Stimulated activated CD4-positive, alpha-beta T cell treated with anti-CD3 and anti-CD28 coated beads, TNF-alpha, amount 100 ng/mL, for 48 hours (primary cell): ENCODE results near the gene SAMD4A.

Source experiments
- DNase-seq, 3 donors: peaks; one replicate each; pipeline ENCODE4 v3.0.0-alpha.2; 2020; ENCODE audit warnings: low read depth in 3 of 3

The SAMD4A gene

DNA sequence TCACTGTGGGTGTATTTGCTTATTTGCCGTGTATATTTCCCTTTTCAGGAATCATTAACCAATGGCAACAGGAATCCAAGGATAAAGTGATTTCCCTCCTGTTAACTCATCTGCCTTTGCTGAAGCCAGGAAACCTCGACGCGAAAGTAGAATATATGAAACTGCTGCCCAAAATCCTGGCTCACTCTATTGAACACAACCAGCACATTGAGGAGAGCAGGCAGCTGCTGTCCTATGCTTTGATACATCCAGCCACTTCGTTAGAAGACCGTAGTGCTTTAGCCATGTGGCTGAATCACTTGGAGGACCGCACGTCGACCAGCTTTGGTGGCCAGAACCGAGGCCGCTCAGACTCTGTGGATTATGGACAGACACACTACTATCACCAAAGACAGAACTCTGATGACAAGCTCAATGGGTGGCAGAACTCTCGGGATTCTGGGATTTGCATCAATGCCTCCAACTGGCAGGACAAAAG lies 135.1 kb downstream of the SAMD4A start:
- DNase-seq: no peak

DNA sequence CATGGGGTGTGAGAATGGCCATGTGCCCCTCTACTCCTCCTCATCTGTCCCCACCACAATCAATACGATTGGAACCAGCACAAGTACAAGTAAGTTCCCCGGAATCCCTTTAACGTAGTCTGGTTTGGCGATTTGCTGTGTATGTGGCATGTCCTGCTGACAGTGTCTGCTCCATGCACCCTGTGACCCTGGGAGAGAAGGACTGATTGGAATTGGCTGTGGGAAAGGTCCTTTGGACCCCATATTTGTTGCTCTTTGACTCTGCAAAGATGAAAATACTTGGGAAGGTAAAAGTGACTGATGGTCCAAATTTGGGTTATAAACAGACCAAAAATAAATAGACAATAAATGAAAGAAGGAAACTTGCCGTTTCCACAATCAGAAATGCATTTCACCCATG lies 135.6 kb downstream of the SAMD4A start:
- DNase-seq: no peak

DNA sequence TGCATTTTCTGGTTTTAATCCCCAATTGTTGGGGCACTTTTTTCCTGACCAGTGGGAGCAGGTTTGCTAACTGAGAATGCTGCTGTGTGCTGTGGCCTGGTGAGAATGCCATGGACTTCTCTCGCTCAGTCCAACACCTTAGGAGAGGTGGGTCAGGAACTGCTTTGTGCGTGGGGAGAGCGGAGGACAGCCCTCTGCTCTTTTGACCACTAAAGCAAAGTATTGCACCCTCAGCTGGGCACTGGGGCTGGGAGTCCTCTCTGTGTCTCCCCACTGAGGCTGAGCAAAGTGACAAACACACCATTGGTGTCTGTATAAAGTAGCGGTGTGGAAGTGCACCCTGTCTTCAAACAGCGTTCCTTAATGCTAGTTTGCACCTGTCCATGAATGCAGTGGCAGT lies 136.2 kb downstream of the SAMD4A start:
- DNase-seq: no peak

GRCh38 chr14:54703724-54704123 lies 136.8 kb downstream of the SAMD4A start:
- DNase-seq: no peak

GRCh38 chr14:54704768-54705167 lies 137.8 kb downstream of the SAMD4A start:
- DNase-seq: no peak

- DNase-seq: no peak
These were observed 139.8 kb downstream of the SAMD4A start for GRCh38 chr14:54706769-54707168.

DNA sequence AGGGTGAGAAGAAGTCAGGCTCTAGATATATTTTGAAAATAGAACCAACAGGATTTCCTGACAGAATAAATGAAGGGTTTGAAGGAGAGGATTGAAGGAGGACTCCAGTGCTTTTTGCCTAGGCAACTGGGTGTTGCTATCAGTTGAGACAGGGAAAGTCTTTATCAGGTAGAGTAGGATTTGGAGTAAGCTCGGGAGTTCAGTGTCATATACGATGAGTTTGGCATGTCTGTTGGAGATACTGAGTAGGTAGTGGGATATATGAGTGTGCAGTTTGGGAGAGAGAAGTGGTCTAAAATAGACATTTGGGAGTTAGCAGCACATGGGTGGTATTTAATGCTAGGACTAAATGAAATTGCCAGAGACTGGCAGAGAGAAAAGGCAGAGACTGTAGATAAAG lies 141.2 kb downstream of the SAMD4A start:
- DNase-seq: no peak

DNA sequence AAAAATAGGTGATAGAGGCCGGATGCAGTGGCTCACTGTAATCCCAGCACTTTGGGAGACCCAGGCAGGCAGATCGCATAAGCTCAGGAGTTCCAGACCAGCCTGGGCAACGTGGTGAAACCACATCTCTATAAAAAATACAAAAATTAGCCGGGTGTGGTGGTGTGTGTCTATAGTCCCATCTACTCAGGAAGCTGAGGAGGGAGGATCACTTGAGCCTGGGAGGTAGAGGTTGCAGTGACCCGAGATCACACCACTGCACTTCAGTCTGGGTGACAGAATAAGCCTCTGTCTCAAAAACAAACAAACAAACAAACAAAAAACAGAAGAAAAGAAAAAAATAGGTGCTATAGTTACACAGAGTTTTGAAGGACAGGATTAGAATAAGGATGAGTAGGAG lies 142.1 kb downstream of the SAMD4A start:
- DNase-seq: no peak

DNA sequence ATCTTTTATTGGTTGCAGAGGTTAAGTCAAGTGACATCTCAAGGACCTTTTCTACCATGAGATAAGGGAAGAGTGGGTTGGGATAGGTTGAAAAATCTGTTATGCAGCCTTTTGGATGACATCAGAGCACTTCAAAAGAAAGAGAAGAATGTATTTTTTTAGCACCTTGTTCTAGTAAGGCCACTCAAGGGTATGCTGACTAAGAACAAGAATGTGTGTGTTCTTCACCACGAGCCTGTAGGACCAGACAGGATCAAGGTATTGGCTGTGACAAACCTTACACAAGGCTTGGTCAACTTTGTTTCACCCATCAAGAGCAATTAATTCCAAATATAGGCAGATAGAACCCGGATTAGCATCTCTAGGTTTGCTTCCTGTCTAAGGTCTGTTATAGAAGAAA lies 142.5 kb downstream of the SAMD4A start:
- DNase-seq: no peak

DNA sequence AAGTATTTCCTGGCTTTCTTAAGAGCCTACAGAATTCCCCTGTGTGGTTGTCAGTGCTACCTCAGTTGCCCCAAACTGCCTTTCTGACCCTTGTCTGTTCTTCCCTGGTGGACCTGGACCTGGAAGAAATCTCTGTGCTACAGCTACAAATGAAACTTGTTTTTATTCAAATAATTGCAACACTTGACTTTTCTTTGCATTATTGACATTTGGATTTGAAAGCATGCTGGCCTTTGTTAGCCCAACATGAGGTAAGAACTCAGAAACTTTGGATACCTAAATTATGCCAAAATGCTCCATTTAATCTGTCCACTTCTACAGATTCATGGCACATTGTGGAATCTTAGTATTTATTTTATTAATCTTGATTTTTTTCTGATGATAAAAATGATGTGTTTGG lies 142.9 kb downstream of the SAMD4A start:
- no peak for DNase-seq

DNA sequence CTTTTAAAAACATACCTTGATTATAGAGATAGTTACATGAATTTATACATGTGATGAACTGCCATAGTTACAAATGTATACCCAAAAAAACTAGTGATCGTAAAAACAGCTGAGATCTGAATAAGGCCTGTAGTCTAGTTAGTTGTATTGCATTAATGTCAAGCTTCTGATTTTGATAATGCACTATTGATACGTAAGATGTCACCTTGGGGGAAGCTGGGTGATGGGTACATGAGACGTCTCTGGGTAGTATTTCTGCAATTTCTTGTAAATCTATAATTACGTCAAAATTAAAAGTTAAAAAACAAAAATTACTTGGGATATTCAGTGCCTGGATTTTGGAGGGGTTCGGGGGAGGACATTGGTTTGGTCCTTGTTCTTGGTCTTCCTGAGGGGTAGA lies 144.4 kb downstream of the SAMD4A start:
- no peak for DNase-seq

GRCh38 chr14:54711812-54712464 lies 145.0 kb downstream of the SAMD4A start:
- no peak for DNase-seq

- no peak for DNase-seq
These were observed 145.7 kb downstream of the SAMD4A start for GRCh38 chr14:54712465-54713200.

DNA sequence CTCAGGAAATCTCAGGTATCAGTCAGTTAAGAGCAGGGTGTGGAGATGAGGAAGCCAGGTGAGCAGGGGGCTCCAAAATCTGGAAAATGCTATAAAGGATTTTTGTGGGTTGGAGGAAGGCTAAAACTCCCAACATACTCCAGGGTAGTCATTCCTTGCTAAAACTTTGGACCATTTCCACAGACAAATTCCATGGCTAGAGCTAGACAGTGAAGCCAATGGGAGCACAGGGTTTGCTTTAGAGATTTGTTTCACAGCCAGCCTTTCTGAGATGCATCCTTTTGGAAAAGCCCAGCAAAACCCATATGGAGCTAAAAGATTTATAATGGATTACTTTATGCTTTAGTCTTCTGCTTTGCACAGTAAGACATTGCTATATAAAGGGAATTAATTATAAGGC lies 146.5 kb downstream of the SAMD4A start:
- DNase-seq: no peak

DNA sequence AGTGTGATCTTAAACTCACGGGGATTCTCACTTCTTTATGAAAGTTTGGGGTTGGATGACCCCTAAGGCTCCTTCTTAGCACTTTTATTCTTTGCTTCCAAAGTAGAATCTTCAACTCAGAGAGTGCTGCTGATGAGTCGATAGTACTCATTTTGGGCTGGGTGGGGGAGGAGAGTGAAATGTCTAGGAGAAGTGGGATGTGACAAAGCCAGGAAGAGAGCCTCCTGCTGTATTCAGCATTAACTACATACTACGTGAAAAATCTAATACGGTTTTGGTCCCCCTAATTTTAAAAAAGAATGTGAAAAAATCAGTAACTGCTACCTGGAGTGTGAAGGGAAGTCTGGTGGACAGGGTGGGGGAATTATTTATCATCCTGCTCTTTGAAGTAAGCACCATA lies 148.3 kb downstream of the SAMD4A start:
- DNase-seq: no peak

DNA sequence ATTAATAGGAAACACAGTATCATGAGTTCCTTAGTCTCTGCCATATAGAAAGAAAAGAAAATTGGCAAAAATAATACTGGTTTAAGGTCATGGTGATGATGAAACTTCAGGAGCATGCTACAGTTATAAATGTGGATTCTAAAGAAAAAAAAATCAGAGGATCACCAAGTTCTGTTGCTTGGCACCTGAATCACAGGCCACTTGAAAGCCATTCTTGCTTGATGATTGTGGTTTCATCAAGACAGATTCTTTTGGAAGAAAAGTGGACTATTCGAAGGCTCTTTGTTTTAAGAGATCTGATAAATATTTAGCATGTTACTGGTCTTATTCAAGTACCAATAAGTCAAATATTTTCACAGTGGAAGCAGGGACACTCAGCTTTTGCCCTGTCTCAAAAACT lies 148.9 kb downstream of the SAMD4A start:
- no peak for DNase-seq

- DNase-seq: no peak
These were observed 149.9 kb downstream of the SAMD4A start for GRCh38 chr14:54716862-54717261.

DNA sequence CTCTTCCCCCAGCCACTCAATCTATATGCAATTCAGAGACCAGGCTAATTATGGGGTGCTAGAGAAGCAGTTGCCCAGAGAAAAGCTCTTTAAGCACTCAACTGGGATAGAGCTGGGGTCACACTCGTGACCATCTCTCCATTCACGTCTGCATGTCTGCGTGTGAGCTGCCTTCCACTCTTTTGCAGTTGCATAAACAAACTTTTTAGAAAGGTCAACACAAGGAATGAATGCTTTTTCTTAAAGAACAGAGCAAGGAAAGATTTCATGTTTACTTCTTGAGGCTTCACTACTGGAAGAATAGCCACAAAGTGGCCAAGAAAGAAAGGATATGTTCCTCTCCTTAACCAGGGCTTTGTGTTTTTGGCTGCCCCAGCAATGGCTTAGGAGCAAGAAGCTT lies 151.1 kb downstream of the SAMD4A start:
- DNase-seq: no peak

- no peak for DNase-seq
These were observed 152.5 kb downstream of the SAMD4A start for GRCh38 chr14:54719406-54719805.

GRCh38 chr14:54722791-54723432 lies 156.0 kb downstream of the SAMD4A start:
- DNase-seq: no peak

DNA sequence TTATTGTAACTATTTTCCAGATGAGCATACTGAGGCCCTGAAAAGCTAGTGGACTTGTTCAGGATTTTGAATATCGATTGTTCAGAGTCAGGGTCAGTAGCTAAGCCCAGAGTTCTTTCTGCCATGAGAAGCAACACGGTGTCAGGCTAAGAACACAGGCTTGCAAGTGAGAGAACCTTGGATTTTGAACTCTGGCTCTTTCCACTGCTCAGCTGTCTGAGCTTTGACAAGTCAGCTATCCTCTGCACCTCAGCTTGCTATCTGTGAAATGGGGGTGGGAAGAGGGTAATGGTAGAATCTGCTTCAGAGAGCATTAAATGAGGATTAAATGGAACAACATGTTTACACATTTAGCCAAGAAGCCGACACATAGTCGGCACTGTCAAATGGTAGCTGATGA lies 157.2 kb downstream of the SAMD4A start:
- no peak for DNase-seq

GRCh38 chr14:54724676-54725325 lies 157.9 kb downstream of the SAMD4A start:
- no peak for DNase-seq

GRCh38 chr14:54725998-54726397 lies 159.1 kb downstream of the SAMD4A start:
- no peak for DNase-seq
